Stomach (tissue), 9 donors: ENCODE data around the gene PATE2. TPM values are rescaled to one million over a fixed set of nuclear protein-coding genes. Genes with fewer than 3 reads are reported as not detected.

Experiments
- DNase-seq, 2 donors: peaks; one replicate each; pipeline versions ENCODE4 v3.0.0 to v3.0.0-alpha.2; 2013 to 2019
- H3K27ac ChIP-seq, 5 donors: fragments of 200-600 bp in 4 of 5; sonication (generic) in 4 of 5; one replicate each; pipeline ENCODE4 v1.5.1; 2013 to 2019; ENCODE audit warnings: mild to moderate bottlenecking in 1 of 5, moderate library complexity in 1 of 5
- H3K27me3 ChIP-seq, 3 donors: fragments of 200-600 bp; sonication (generic); one replicate each; pipeline ENCODE4 v1.5.1; 2017 to 2019; ENCODE audit warnings: mixed run types in 1 of 3
- H3K36me3 ChIP-seq, 4 donors: fragments of 200-600 bp; sonication (generic); 1 replicate in 3 of 4; 2 replicates in 1 of 4; pipeline ENCODE4 v1.5.1; 2016 to 2019
- H3K4me1 ChIP-seq, 4 donors: fragments of 200-600 bp; sonication (generic); one replicate each; pipeline ENCODE4 v1.5.1; 2016 to 2019
- H3K4me3 ChIP-seq, 4 donors: fragments of 200-600 bp; sonication (generic) in 3 of 4; one replicate each; pipeline ENCODE4 v1.5.1; 2016 to 2019; ENCODE audit warnings: mild to moderate bottlenecking in 1 of 4
- H3K9me3 ChIP-seq, 4 donors: fragments of 200-600 bp; sonication (generic); one replicate each; pipeline ENCODE4 v1.5.1; 2016 to 2019
- EP300 ChIP-seq: sonication (generic); formaldehyde crosslinking; IDR thresholded peaks from one replicate; pipeline ENCODE4 v1.6.1; 2017; ENCODE audit warnings: antibody characterized with exemption
- POLR2A ChIP-seq, 4 donors: fragments of 450-650 bp; IDR thresholded peaks; one replicate each; pipeline ENCODE4 v1.6.1; 2016; ENCODE audit warnings: antibody characterized with exemption in 4 of 4, control low read depth in 2 of 4, mild to moderate bottlenecking in 1 of 4, moderate library complexity in 1 of 4
- POLR2AphosphoS5 ChIP-seq, 3 donors: sonication (generic); formaldehyde crosslinking; IDR thresholded peaks; one replicate each; pipeline ENCODE4 v1.6.1; 2016; ENCODE audit warnings: antibody characterized with exemption in 3 of 3
- WGBS, 5 donors: extraction: QIAGEN DNeasy Blood & Tissue Kit in 3 of 5; methylation state at CpG; one replicate each; pipeline versions ENCODE4 v1.1.5 to v1.1.7; 2013 to 2018; 5-methylcytosine and 5-hydroxymethylcytosine counted together
- intact Hi-C: fragments of 100-400 bp; cut with DNase I; formaldehyde crosslinking; loops from one replicate; pipeline ENCODE4 v1.15.1; 2023; ENCODE audit warnings: low total_unique reads
- polyA plus RNA-seq, 3 donors: library from polyadenylated mRNA; stranded (reverse); fragments of 200-250 nt; gene quantifications; one replicate each; pipeline ENCODE4 v1.2.3, GENCODE V29; 2013
- total RNA-seq, 5 donors: library from RNA; depleted of rRNA; stranded (reverse); fragments of >200 nt; gene quantifications; one replicate each; pipeline versions ENCODE4 v1.1.0 to v1.2.3, GENCODE V29; 2014 to 2016
- TF ChIP-seq, protein P1 (sequence below), 7 experiments: fragments of 450-650 bp in 4 of 7; fragments of 200-600 bp in 3 of 7; sonication (generic) in 3 of 7; IDR thresholded peaks; one replicate each; pipeline ENCODE4 v1.5.1; 2016 to 2019; ENCODE audit warnings: antibody characterized with exemption in 7 of 7, control low read depth in 2 of 7, mild to moderate bottlenecking in 1 of 7
- donor health status: healthy with polysubstance abuse.
- donor health status: Bipolar disorder and iron deficiency.
- donor health status: healthy.

The PATE2 gene
- total and polyA plus RNA-seq, 8 donors, result not detected

DNA sequence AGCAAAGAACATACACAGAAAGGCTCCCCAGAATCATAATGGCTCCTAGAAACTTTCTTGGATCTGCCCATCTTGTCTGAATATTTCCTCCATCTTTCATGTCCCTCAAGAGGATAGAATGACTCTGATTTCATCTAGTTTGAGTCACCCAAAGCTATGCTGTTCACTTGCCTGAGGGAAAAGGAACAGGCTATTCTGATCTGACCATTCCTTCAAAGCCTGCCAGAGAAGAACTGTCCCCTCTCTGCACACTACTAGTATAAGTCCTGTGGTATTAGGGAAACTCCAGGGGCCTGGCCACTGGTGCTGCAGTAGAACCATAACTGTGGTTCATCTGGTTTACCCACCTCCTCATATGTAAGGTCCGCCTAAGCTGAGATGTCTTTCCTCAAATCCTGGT is 34.9 kb downstream of the PATE2 start:
- Histone ChIP-seq H3K4me1 (no peaks in the 10 kb centered on the region), H3K27me3 (no peaks in the 10 kb centered on the region), H3K9me3 (no peaks in the 10 kb centered on the region), H3K4me3 (no peak overlapping the region), H3K27ac (no peak overlapping the region), H3K36me3 (no peaks in the 10 kb centered on the region)
- intact Hi-C loops, result no loop called here
- TF ChIP-seq, protein P1, sequence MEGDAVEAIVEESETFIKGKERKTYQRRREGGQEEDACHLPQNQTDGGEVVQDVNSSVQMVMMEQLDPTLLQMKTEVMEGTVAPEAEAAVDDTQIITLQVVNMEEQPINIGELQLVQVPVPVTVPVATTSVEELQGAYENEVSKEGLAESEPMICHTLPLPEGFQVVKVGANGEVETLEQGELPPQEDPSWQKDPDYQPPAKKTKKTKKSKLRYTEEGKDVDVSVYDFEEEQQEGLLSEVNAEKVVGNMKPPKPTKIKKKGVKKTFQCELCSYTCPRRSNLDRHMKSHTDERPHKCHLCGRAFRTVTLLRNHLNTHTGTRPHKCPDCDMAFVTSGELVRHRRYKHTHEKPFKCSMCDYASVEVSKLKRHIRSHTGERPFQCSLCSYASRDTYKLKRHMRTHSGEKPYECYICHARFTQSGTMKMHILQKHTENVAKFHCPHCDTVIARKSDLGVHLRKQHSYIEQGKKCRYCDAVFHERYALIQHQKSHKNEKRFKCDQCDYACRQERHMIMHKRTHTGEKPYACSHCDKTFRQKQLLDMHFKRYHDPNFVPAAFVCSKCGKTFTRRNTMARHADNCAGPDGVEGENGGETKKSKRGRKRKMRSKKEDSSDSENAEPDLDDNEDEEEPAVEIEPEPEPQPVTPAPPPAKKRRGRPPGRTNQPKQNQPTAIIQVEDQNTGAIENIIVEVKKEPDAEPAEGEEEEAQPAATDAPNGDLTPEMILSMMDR (IDR thresholded peaks at IDR 0.05), result no peak
- TF ChIP-seq EP300 (no peak), POLR2AphosphoS5 (IDR thresholded peaks at IDR 0.05) (no peak), POLR2A (IDR thresholded peaks at IDR 0.05) (no peak)
- no peak for DNase-seq
- WGBS, 5 donors, result 79 to 100% (median 96%) methylated on average over 1 of the region's 1 CpG

DNA sequence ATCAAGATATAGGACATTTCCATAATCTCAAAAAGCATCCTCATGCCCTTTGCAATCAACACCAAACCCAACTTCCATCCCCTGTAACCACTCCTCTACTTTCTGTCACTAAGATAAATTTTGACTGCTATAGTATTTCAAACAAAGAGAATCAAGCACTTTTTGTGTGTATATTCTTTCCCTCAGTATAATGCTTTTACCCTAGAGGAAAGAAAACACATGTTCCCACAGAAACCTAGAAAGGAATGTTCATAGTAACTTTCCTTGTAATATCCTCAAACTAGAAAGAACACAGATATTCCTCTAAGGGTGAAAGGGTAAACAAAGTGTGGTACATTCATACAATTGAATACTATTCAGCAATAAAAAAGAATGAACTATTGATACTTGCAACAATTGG is 38.0 kb downstream of the PATE2 start:
- no peaks in the 10 kb centered on the region for H3K4me1 ChIP-seq
- no peaks in the 10 kb centered on the region for H3K36me3 ChIP-seq
- no peak overlapping the region for H3K4me3 ChIP-seq
- no peaks in the 10 kb centered on the region for H3K9me3 ChIP-seq
- no peak for TF ChIP-seq POLR2A (IDR thresholded peaks at IDR 0.05)
- no peak for TF ChIP-seq EP300
- TF ChIP-seq, protein P1 (IDR thresholded peaks at IDR 0.05), result no peak
- no peak for TF ChIP-seq POLR2AphosphoS5 (IDR thresholded peaks at IDR 0.05)
- no peak for DNase-seq
- H3K27me3 ChIP-seq, result no peaks in the 10 kb centered on the region
- no peak overlapping the region for H3K27ac ChIP-seq
- intact Hi-C loops, result no loop called here

DNA sequence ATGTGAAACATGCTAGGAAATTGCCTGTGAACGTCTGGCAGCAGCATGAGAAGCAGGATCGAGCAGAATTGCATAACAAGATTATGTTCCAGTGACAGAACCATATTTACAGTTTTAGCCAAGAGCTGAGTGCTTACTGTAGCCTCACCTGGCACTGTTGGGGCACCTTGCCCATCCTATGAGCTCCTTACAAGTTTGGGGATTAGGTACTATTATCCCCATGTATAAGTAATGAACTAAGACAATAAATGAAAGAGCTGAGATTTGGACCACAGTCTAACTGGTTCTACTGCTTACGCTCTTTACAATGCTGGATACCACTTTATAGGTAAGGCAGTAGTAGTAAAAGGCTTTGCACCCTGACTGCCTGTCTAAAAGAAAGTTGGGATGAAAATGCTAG is 49.7 kb downstream of the PATE2 start:
- whole genome bisulfite sequencing, 5 donors, result 61 to 75% (median 71%) methylated on average over 3 of the region's 3 CpGs
- H3K27me3 ChIP-seq, result no peaks in the 10 kb centered on the region
- TF ChIP-seq, protein P1 (IDR thresholded peaks at IDR 0.05), result no peak
- no peak for TF ChIP-seq POLR2AphosphoS5 (IDR thresholded peaks at IDR 0.05)
- TF ChIP-seq POLR2A (IDR thresholded peaks at IDR 0.05), result no peak
- TF ChIP-seq EP300, result no peak
- H3K36me3 ChIP-seq, result no peaks in the 10 kb centered on the region
- H3K27ac ChIP-seq, result no peak overlapping the region
- peaks cover 0 to under 1% (median 0%) of the 10 kb centered on the region in 4 donors for H3K9me3 ChIP-seq
- intact Hi-C loops, result no loop called here
- no peaks in the 10 kb centered on the region for H3K4me1 ChIP-seq
- no peak for DNase-seq
- no peak overlapping the region for H3K4me3 ChIP-seq

Other genes with a start within 250 kb of the PATE2 start
- 100 to 1,000 TPM in 4 of 5 donors, 10 to 100 TPM in 1; 52.5 to 169 (median 106) TPM for gene EI24, start 209.4 kb downstream of the PATE2 start, total RNA-seq
- 10 to 100 TPM; 42.8 to 70.1 (median 61.4) TPM for gene EI24, start 209.4 kb downstream of the PATE2 start, polyA plus RNA-seq
- gene STT3A, start 186.0 kb downstream of the PATE2 start, total RNA-seq, result 100 to 1,000 TPM in 1 of 5 donors, 10 to 100 TPM in 4; 19.4 to 113 (median 60.1) TPM
- 10 to 100 TPM; 24.3 to 35.6 (median 29.9) TPM for gene STT3A, start 186.0 kb downstream of the PATE2 start, polyA plus RNA-seq
- 10 to 100 TPM in 1 of 5 donors, 1 to 10 TPM in 2, under 1 TPM in 1, not detected in 1; 0.14 to 19.3 (median 1.2) TPM for gene CHEK1, start 153.7 kb downstream of the PATE2 start, total RNA-seq
- gene CHEK1, start 153.7 kb downstream of the PATE2 start, polyA plus RNA-seq, result 1 to 10 TPM; 3.4 to 5.2 (median 5.2) TPM
- not detected for gene ACRV1, start 98.0 kb downstream of the PATE2 start, total RNA-seq
- not detected for gene ACRV1, start 98.0 kb downstream of the PATE2 start, polyA plus RNA-seq
- gene PATE1, start 32.5 kb downstream of the PATE2 start, total RNA-seq, result not detected
- not detected for gene PATE1, start 32.5 kb downstream of the PATE2 start, polyA plus RNA-seq
- not detected for gene PATE3, start 9.3 kb upstream of the PATE2 start, total RNA-seq
- not detected for gene PATE3, start 9.3 kb upstream of the PATE2 start, polyA plus RNA-seq
- gene PATE4, start 54.5 kb upstream of the PATE2 start, total RNA-seq, result not detected
- not detected for gene PATE4, start 54.5 kb upstream of the PATE2 start, polyA plus RNA-seq
- 1 to 10 TPM in 2 of 5 donors, under 1 TPM in 2, not detected in 1; 0.87 to 6.6 (median 1.9) TPM for gene HYLS1, start 108.8 kb upstream of the PATE2 start, total RNA-seq
- 1 to 10 TPM; 2.9 to 4.5 (median 3.8) TPM for gene HYLS1, start 108.8 kb upstream of the PATE2 start, polyA plus RNA-seq
- gene PUS3, start 124.4 kb upstream of the PATE2 start, total RNA-seq, result 10 to 100 TPM in 1 of 5 donors, 1 to 10 TPM in 3, under 1 TPM in 1; 0.58 to 15.1 (median 4.0) TPM
- gene PUS3, start 124.4 kb upstream of the PATE2 start, polyA plus RNA-seq, result 10 to 100 TPM; 10.3 to 11.2 (median 10.7) TPM
- 1 to 10 TPM in 1 of 5 donors, under 1 TPM in 2, not detected in 2; under 0.01 to 1.0 (median 0.92) TPM for gene DDX25, start 125.7 kb upstream of the PATE2 start, total RNA-seq
- gene DDX25, start 125.7 kb upstream of the PATE2 start, polyA plus RNA-seq, result under 1 TPM in 2 of 3 donors, not detected in 1; 0.25 to 0.30 TPM
- not detected for gene VSIG10L2, start 167.2 kb upstream of the PATE2 start, total RNA-seq
- gene VSIG10L2, start 167.2 kb upstream of the PATE2 start, polyA plus RNA-seq, result 1 to 10 TPM in 1 of 3 donors, under 1 TPM in 1, not detected in 1; 0.35 to 1.4 TPM